Kidney tubule cell (primary cell): ENCODE measurements around the gene UCP1.
"Not testable (repeated sequence)": the region's sequence is repeated elsewhere in the genome, so short reads cannot be mapped to it uniquely, and the experiment has no call there.

Source experiments
- DNase-seq: peaks from one replicate; pipeline ENCODE4 v3.0.0-alpha.2; 2018; ENCODE audit warnings: low spot score

Gene UCP1

GRCh38 chr4:140533951-140534480 lies 34.7 kb downstream of the UCP1 start:
- peak; percentile 2 for DNase-seq

- DNase-seq, result no peak
Measured at GRCh38 chr4:140529434-140529833, 39.3 kb downstream of the UCP1 start.

- peak; percentile 98 for DNase-seq
Measured at GRCh38 chr4:140523857-140524742, 44.7 kb downstream of the UCP1 start, which contains the start of gene ELMOD2. Gene ELMOD2 (plus strand): TSS chr4:140524168. CDS start chr4:140525429, 1,261 bp downstream.

DNA sequence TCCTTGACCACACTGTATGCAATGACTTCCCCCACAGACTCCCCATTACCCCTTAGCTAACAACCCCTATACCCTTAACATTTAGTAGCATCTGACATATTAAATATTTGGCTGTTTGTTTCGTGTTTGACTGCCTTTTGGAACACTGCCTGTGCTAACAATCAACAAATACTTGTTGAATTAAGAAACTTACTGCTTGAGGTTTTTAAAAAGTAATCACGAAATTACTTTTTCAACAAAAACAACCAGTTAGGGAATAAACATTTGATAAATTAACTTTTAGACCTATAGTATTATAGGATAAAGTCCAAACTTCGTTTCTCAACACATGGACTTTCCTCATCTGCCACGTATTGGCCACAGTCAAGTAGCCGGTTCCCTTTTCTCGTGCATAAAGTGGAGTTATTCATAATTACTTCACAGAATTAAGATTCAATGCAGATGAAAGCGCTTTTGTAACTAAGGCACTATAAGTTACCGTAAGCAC lies 45.3 kb downstream of the UCP1 start:
- DNase-seq, result no peak

DNA sequence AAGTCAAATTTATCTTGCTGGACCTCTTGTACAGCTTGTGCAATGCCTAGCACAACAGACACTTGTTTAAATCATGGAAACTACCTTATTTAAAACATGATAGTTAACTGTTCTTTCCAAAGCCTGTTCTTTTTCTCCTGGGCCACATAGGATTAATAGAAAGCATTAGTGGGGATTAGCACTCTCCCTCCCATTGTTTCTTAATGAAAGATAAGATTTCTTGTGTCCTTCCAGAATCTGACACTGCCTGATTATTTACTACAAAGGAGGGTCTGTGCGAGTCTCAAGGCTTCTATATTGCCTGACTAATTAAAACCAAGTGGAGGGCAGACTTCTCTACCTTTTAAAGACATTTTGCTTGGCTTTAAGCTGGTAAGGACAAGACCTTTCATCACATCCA lies 53.3 kb downstream of the UCP1 start:
- no peak for DNase-seq

- DNase-seq, result not testable (repeated sequence)
Measured at GRCh38 chr4:140513765-140514164, 55.0 kb downstream of the UCP1 start.
